22Rv1 (cell line): ENCODE measurements around the gene RASSF5.

ENCODE experiments used
- CTCF ChIP-seq: fragments of 450-650 bp; IDR thresholded peaks from 2 replicates; pipeline ENCODE4 v1.5.1; 2017; ENCODE audit warnings: mild to moderate bottlenecking
- ZFX ChIP-seq: fragments of 450-650 bp; IDR thresholded peaks from 2 replicates; pipeline ENCODE4 v1.6.1; 2017; ENCODE audit warnings: antibody characterized with exemption, borderline replicate concordance

GRCh38 chr1:206559672-206559995, 52.3 kb downstream of the RASSF5 start:
- TF ChIP-seq CTCF, result no peak
- no peak for TF ChIP-seq ZFX
